ENCODE measurements around the gene CREB5. TPM values are rescaled to one million over a fixed set of nuclear protein-coding genes. Genes with fewer than 3 reads are reported as not detected.
A peak's percentile ranks its signal among the peaks of the same experiment; 100 is the strongest.

CREB5 gene
- total RNA-seq, 4 donors from 2014 or later, result 7.8 to 29.9 (median 12.9) TPM

GRCh38 chr7:28749638-28750037, 337.3 kb downstream of the CREB5 start:
- Histone ChIP-seq H3K27me3 (no peaks in the 10 kb centered on the region), H3K4me1 (peaks cover 0 to 23% (median 8%) of the 10 kb centered on the region in 3 donors), H3K27ac (no peak overlapping the region), H3K4me3 (no peak overlapping the region), H3K9me3 (no peaks in the 10 kb centered on the region), H3K36me3 (no peaks in the 10 kb centered on the region)
- ATAC-seq, result no peak
- WGBS, 2 donors (ENCODE audit: low coverage in 1 of 2), result 4 to 11% methylated on average over 2 of the region's 2 CpGs
- TF ChIP-seq CTCF (IDR thresholded peaks at IDR 0.05), result no peak
- no peak for TF ChIP-seq POLR2AphosphoS5 (IDR thresholded peaks at IDR 0.05)
- TF ChIP-seq POLR2A (IDR thresholded peaks at IDR 0.05), result no peak
- no peak for TF ChIP-seq EP300 (IDR thresholded peaks at IDR 0.05)

- TF ChIP-seq EP300 (IDR thresholded peaks at IDR 0.05) (no peak), POLR2AphosphoS5 (IDR thresholded peaks at IDR 0.05) (no peak), CTCF (IDR thresholded peaks at IDR 0.05) (no peak), POLR2A (IDR thresholded peaks at IDR 0.05) (no peak)
- Histone ChIP-seq H3K4me3 (no peak overlapping the region), H3K36me3 (no peaks in the 10 kb centered on the region), H3K27me3 (no peaks in the 10 kb centered on the region), H3K4me1 (peaks cover 0 to 14% (median 7%) of the 10 kb centered on the region in 3 donors), H3K27ac (no peak overlapping the region), H3K9me3 (no peaks in the 10 kb centered on the region)
- ATAC-seq, result no peak
- 95% methylated on average over 4 to 6 of the region's 6 CpGs for WGBS, 2 donors (ENCODE audit: low coverage in 1 of 2)
Observed at GRCh38 chr7:28750981-28751380, 338.7 kb downstream of the CREB5 start.

GRCh38 chr7:28753613-28754012, 341.3 kb downstream of the CREB5 start:
- no peaks in the 10 kb centered on the region for H3K27me3 ChIP-seq
- no peak overlapping the region for H3K4me3 ChIP-seq
- H3K36me3 ChIP-seq, result no peaks in the 10 kb centered on the region
- 78 to 89% methylated on average over 1 of the region's 1 CpG for WGBS, 2 donors (ENCODE audit: low coverage in 1 of 2)
- no peak for ATAC-seq
- TF ChIP-seq CTCF (IDR thresholded peaks at IDR 0.05) (no peak), EP300 (IDR thresholded peaks at IDR 0.05) (no peak), POLR2A (IDR thresholded peaks at IDR 0.05) (no peak), POLR2AphosphoS5 (IDR thresholded peaks at IDR 0.05) (no peak)
- no peaks in the 10 kb centered on the region for H3K4me1 ChIP-seq
- H3K9me3 ChIP-seq, result no peaks in the 10 kb centered on the region
- no peak overlapping the region for H3K27ac ChIP-seq

GRCh38 chr7:28754027-28754426, 341.7 kb downstream of the CREB5 start:
- no peak for TF ChIP-seq POLR2A (IDR thresholded peaks at IDR 0.05)
- no peak for TF ChIP-seq CTCF (IDR thresholded peaks at IDR 0.05)
- TF ChIP-seq POLR2AphosphoS5 (IDR thresholded peaks at IDR 0.05), result no peak
- Histone ChIP-seq H3K36me3 (no peaks in the 10 kb centered on the region), H3K27me3 (no peaks in the 10 kb centered on the region), H3K4me1 (no peaks in the 10 kb centered on the region), H3K27ac (peak overlapping the region in 1 of 4 donors; percentile 22), H3K9me3 (no peaks in the 10 kb centered on the region), H3K4me3 (no peak overlapping the region)
- no peak for ATAC-seq
- WGBS, 2 donors (ENCODE audit: low coverage in 1 of 2), result 82 to 93% methylated on average over 2 to 3 of the region's 3 CpGs

- Histone ChIP-seq H3K4me1 (no peaks in the 10 kb centered on the region), H3K4me3 (no peak overlapping the region), H3K9me3 (no peaks in the 10 kb centered on the region), H3K27ac (peak overlapping the region in 1 of 4 donors; percentile 22), H3K27me3 (no peaks in the 10 kb centered on the region), H3K36me3 (no peaks in the 10 kb centered on the region)
- ATAC-seq, result no peak
- no peak for TF ChIP-seq POLR2A (IDR thresholded peaks at IDR 0.05)
- TF ChIP-seq CTCF (IDR thresholded peaks at IDR 0.05), result no peak
- no peak for TF ChIP-seq POLR2AphosphoS5 (IDR thresholded peaks at IDR 0.05)
- no peak for TF ChIP-seq EP300 (IDR thresholded peaks at IDR 0.05)
- WGBS, 2 donors (ENCODE audit: low coverage in 1 of 2), result 51 to 83% methylated on average over 3 to 4 of the region's 5 CpGs
Observed at GRCh38 chr7:28754447-28754846, 342.1 kb downstream of the CREB5 start.
